ENCODE measurements around the gene EPHA3. TPM values are rescaled to one million over a fixed set of nuclear protein-coding genes. Genes with fewer than 3 reads are reported as not detected.

Gene EPHA3
- total and polyA plus RNA-seq, 2 donors (not counting 3 experiments of a cell fraction or from before 2014, with no cell fraction given), result not detected

GRCh38 chr3:89434621-89435380 is 327.4 kb downstream of the EPHA3 start:
- Histone ChIP-seq H3K9me3 (replicated peaks; ENCODE audit: control insufficient read depth, insufficient read depth, low read length) (no peaks in the 10 kb centered on the region), H3K79me2 (ENCODE audit: control insufficient read depth, insufficient read depth, low read length) (no peaks in the 10 kb centered on the region), H3K9ac (replicated peaks; ENCODE audit: extremely low read depth, insufficient read depth, low read length) (no peak overlapping the region), H4K20me1 (replicated peaks; ENCODE audit: control insufficient read depth, extremely low read depth, insufficient read depth, low read length) (no peaks in the 10 kb centered on the region), H2AFZ (ENCODE audit: low read depth, low read length) (no peak overlapping the region), H3K4me2 (ENCODE audit: insufficient read depth, low read length) (no peak overlapping the region), H3K36me3 (ENCODE audit: control insufficient read depth in 2 of 2, extremely low read depth in 1 of 2, insufficient read depth in 2 of 2, low read length in 2 of 2) (no peaks in the 10 kb centered on the region), H3K27ac (ENCODE audit: insufficient read depth, low read depth, low read length) (no peak overlapping the region), H3K4me3 (replicated peaks in 1 of 3; ENCODE audit: insufficient read depth in 1 of 3, low read depth in 1 of 3, low read length in 3 of 3) (no peak overlapping the region), H3K9me1 (replicated peaks; ENCODE audit: control insufficient read depth, extremely low read depth, insufficient read depth, low read length) (no peaks in the 10 kb centered on the region), H3K27me3 (ENCODE audit: control insufficient read depth in 2 of 2, insufficient read depth in 2 of 2, low read length in 2 of 2) (no peaks in the 10 kb centered on the region), H3K4me1 (ENCODE audit: control insufficient read depth, extremely low read depth, insufficient read depth, low read length) (no peaks in the 10 kb centered on the region)
- ChIA-PET POLR2A (no interaction called here), CTCF (no interaction called here)
- TF ChIP-seq EZH2 (IDR thresholded peaks at IDR 0.05; ENCODE audit: borderline replicate concordance, low read depth, low read length, severe bottlenecking) (no peak), CTCF (IDR thresholded peaks at IDR 0.05; ENCODE audit: extremely low read depth in 1 of 2, insufficient read depth in 1 of 2, low read depth in 1 of 2, low read length in 2 of 2) (no peak), GATA2 (IDR thresholded peaks at IDR 0.05; ENCODE audit: insufficient read depth, insufficient read length, low read depth, low read length) (no peak), MYC (IDR thresholded peaks at IDR 0.05; ENCODE audit: low read depth, low read length) (no peak), POLR2AphosphoS5 (IDR thresholded peaks at IDR 0.05; ENCODE audit: insufficient read depth, low read depth, low read length) (no peak), POLR2A (IDR thresholded peaks at IDR 0.05; ENCODE audit: low read depth, low read length) (no peak)
- FAIRE-seq (no peak), DNase-seq (ENCODE audit: low read depth, low spot score) (no peak)
- intact Hi-C loops (cut with micrococcal nuclease) (no loop called here), dilution Hi-C loops (cut with MboI; ENCODE audit: extremely low pct_ligation_motif_present, low sequenced_read_pairs) (no loop called here)
- BruUV-seq (replicated peaks), result no TSS peak
